SK-N-MC (cell line): ENCODE results near the gene STEAP2.
"Not testable (repeated sequence)": the region's sequence is repeated elsewhere in the genome, so short reads cannot be mapped to it uniquely, and the experiment has no call there.

ENCODE experiments used
- DNase-seq: peaks from one replicate; pipeline ENCODE4 v3.0.0-alpha.2; 2011; ENCODE audit warnings: low read depth, low spot score
- H3K27ac ChIP-seq: fragments of 200-600 bp; sonication (generic); 2 replicates; pipeline ENCODE4 v1.5.1; 2016; ENCODE audit warnings: mixed run types
- H3K36me3 ChIP-seq: fragments of 200-600 bp; sonication (generic); 2 replicates; pipeline ENCODE4 v1.6.1; 2017; ENCODE audit warnings: antibody characterized with exemption, low read length, mixed read lengths; ENCODE audit not compliant: insufficient read depth
- H3K4me3 ChIP-seq: fragments of 200-600 bp; sonication (generic); 2 replicates; pipeline ENCODE4 v1.5.1; 2016
- H3K9ac ChIP-seq: fragments of 200-600 bp; sonication (generic); 2 replicates; pipeline ENCODE4 v1.8.0; 2017; ENCODE audit warnings: mixed run types, mixed read lengths; ENCODE audit not compliant: insufficient read length
- H3K9me3 ChIP-seq: fragments of 200-600 bp; sonication (generic); 2 replicates; pipeline ENCODE4 v1.6.1; 2017; ENCODE audit warnings: low read depth, mild to moderate bottlenecking, antibody characterized with exemption, low read length, moderate library complexity, mixed read lengths
- EZH2 ChIP-seq: fragments of 200-600 bp; sonication (generic); IDR thresholded peaks from one replicate; pipeline ENCODE4 v1.6.1; 2017; ENCODE audit warnings: antibody characterized with exemption
- FOXP2 ChIP-seq: optimal IDR thresholded peaks from 2 replicates; pipeline ENCODE3; 2011; ENCODE audit warnings: mild to moderate bottlenecking, moderate library complexity; ENCODE audit not compliant: insufficient read depth; ENCODE audit errors: extremely low read length, control extremely low read depth
- POLR2AphosphoS5 ChIP-seq: IDR thresholded peaks from 2 replicates; pipeline ENCODE4 v1.6.1; 2012; ENCODE audit warnings: mild to moderate bottlenecking, low read depth, low read length, borderline replicate concordance

The STEAP2 gene

GRCh38 chr7:90173127-90173844 is 38.3 kb upstream of the STEAP2 start:
- no peak for TF ChIP-seq EZH2
- no peak for TF ChIP-seq POLR2AphosphoS5
- Histone ChIP-seq H3K9me3 (no peaks in the 10 kb centered on the region), H3K27ac (no peak overlapping the region), H3K36me3 (peaks cover 4% of the 10 kb centered on the region), H3K9ac (no peak overlapping the region), H3K4me3 (no peak overlapping the region)
- DNase-seq: no peak

- TF ChIP-seq EZH2: no peak
- TF ChIP-seq POLR2AphosphoS5: no peak
- TF ChIP-seq FOXP2: no peak
- H3K27ac ChIP-seq: no peak overlapping the region
- H3K9ac ChIP-seq: no peak overlapping the region
- peaks cover 4% of the 10 kb centered on the region for H3K36me3 ChIP-seq
- DNase-seq: no peak
- H3K9me3 ChIP-seq: no peaks in the 10 kb centered on the region
- H3K4me3 ChIP-seq: no peak overlapping the region
Measured at GRCh38 chr7:90175667-90176066, 35.9 kb upstream of the STEAP2 start.

GRCh38 chr7:90176195-90176594 is 35.3 kb upstream of the STEAP2 start:
- H3K9me3 ChIP-seq: no peaks in the 10 kb centered on the region
- H3K9ac ChIP-seq: no peak overlapping the region
- no peak for DNase-seq
- H3K27ac ChIP-seq: no peak overlapping the region
- H3K36me3 ChIP-seq: no peaks in the 10 kb centered on the region; the same call in 1 of the 2 replicates
- TF ChIP-seq POLR2AphosphoS5: no peak
- no peak for TF ChIP-seq FOXP2
- no peak for TF ChIP-seq EZH2
- H3K4me3 ChIP-seq: no peak overlapping the region

DNA sequence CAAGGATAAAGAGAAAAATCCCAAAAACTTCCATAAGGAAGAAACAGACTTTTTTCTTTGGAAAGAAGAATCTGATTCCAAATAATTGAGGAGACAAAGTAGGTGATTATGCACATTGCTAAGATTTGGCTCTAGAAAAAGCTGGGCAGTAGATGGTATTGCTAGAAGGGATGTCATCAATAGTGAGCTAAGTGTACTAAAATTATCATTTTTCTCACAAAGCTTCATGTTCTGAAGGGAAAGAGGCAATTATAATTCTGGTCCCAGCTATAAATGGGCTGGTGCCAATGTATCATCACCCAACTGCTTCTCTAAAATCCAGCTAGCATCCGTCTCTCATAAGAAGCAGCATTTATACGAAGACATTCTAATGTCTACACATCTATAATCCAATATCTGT is 33.4 kb upstream of the STEAP2 start:
- Histone ChIP-seq H3K9me3 (no peaks in the 10 kb centered on the region), H3K9ac (no peak overlapping the region), H3K27ac (no peak overlapping the region), H3K4me3 (no peak overlapping the region), H3K36me3 (no peaks in the 10 kb centered on the region)
- DNase-seq: no peak
- TF ChIP-seq EZH2: no peak
- no peak for TF ChIP-seq POLR2AphosphoS5
- TF ChIP-seq FOXP2: no peak

GRCh38 chr7:90178679-90179278 is 32.8 kb upstream of the STEAP2 start:
- no peak overlapping the region for H3K4me3 ChIP-seq
- TF ChIP-seq POLR2AphosphoS5 (no peak), EZH2 (no peak), FOXP2 (no peak)
- H3K36me3 ChIP-seq: no peaks in the 10 kb centered on the region
- H3K9ac ChIP-seq: no peak overlapping the region
- DNase-seq: no peak
- no peak overlapping the region; the same call in 1 of the 2 replicates for H3K27ac ChIP-seq
- H3K9me3 ChIP-seq: no peaks in the 10 kb centered on the region

- no peak overlapping the region for H3K4me3 ChIP-seq
- TF ChIP-seq EZH2 (no peak), FOXP2 (no peak), POLR2AphosphoS5 (no peak)
- no peaks in the 10 kb centered on the region for H3K36me3 ChIP-seq
- H3K27ac ChIP-seq: peak overlapping the region; percentile 77
- H3K9ac ChIP-seq: peak overlapping the region; percentile 25
- H3K9me3 ChIP-seq: no peaks in the 10 kb centered on the region
- DNase-seq: no peak
Measured at GRCh38 chr7:90180011-90180585, 31.4 kb upstream of the STEAP2 start.

- no peak for DNase-seq
- TF ChIP-seq EZH2 (no peak), FOXP2 (no peak), POLR2AphosphoS5 (no peak)
- no peak overlapping the region for H3K9ac ChIP-seq
Measured at GRCh38 chr7:90180649-90181048, 30.9 kb upstream of the STEAP2 start.

DNA sequence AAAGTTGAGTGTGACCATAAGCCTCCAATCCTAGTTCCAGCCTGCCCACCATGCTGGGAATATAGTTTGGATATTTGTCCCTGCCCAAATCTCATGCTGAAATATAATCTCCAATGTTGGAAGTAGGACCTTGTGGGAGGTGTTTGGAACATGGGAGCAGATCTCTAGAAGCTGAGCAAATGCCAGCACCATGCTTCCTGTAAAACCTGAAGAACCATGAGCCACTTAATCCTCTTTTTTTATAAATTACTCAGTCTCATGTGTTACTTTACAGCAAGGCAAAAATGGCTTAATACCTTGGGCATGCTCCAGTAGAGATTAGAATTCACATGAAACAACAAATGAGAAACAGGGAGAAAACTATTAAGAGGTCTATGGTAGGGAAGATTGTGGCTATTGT is 30.1 kb upstream of the STEAP2 start:
- DNase-seq: no peak

More at GRCh38 chr7:90180649-90181048, 30.9 kb upstream of the STEAP2 start:
- Histone ChIP-seq H3K4me3 (no peak overlapping the region), H3K36me3 (no peaks in the 10 kb centered on the region), H3K9me3 (no peaks in the 10 kb centered on the region), H3K27ac (peak overlapping the region; percentile 77; the same call in 1 of the 2 replicates)

DNA sequence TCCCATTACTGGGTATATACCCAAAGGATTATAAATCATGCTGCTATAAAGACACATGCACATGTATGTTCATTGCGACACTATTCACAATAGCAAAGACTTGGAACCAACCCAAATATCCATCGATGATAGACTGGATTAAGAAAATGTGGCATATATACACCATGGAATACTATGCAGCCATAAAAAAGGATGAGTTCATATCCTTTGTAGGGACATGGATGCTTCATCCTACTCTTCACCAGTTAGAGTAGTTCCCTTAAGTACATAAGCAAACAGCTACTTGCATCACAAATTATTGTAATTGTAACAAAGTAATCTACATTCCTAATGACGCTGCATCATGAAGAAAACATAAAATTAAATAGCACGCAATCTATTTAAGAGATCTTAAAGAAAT is 25.2 kb upstream of the STEAP2 start:
- H3K36me3 ChIP-seq, H3K9ac ChIP-seq, H3K27ac ChIP-seq, DNase-seq, H3K9me3 ChIP-seq, H3K4me3 ChIP-seq: not testable (repeated sequence)

More for the DNA sequence above, 30.1 kb upstream of the STEAP2 start:
- H3K36me3 ChIP-seq: no peaks in the 10 kb centered on the region
- no peaks in the 10 kb centered on the region for H3K9me3 ChIP-seq
- H3K9ac ChIP-seq: no peak overlapping the region
- no peak for TF ChIP-seq POLR2AphosphoS5
- no peak for TF ChIP-seq FOXP2
- no peak for TF ChIP-seq EZH2
- H3K4me3 ChIP-seq: no peak overlapping the region
- H3K27ac ChIP-seq: no peak overlapping the region
